ENCODE measurements around the gene NGEF.
"Not testable (repeated sequence)": the region's sequence is repeated elsewhere in the genome, so short reads cannot be mapped to it uniquely, and the experiment has no call there.

The NGEF gene

DNA sequence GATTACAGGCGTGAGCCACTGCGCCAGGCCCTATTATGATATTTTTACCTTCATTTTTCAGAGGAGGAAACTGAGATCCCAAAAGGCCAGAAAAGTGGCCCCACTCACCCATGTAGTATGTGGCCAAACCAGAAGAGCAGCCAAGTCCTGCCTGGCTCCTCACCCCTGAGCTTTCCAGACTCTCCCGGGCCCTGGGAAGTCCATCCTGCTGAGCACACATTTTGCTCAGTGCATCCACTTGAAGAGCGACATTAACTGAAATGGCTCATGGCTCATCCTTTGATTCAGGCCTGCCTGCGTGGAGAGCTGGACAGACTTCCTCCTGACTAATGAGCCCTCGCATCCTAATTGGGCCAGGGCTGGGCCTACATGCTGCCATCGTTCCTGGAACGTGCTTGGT is 9.5 kb upstream of the NGEF start:
- no peak for DNase-seq

DNA sequence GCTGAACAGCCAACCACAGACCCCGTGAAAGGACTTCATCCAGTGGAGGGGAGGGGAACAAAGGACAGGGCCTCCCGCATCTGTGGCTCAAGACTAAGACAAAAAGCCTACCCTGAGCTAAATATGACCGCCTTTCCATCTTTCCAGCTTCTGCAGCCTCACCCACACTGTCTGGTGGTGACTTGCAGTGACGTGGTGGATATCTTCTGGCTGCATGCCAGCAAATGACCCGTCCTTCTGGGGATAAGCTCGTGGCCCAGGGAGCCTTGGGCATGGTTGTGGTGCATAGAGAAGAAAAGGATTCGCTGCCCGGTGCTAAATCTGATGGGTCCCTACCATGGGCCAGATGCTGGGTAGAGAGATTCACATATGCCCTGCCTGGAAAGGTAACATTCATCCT is 8.7 kb upstream of the NGEF start:
- DNase-seq = no peak

DNA sequence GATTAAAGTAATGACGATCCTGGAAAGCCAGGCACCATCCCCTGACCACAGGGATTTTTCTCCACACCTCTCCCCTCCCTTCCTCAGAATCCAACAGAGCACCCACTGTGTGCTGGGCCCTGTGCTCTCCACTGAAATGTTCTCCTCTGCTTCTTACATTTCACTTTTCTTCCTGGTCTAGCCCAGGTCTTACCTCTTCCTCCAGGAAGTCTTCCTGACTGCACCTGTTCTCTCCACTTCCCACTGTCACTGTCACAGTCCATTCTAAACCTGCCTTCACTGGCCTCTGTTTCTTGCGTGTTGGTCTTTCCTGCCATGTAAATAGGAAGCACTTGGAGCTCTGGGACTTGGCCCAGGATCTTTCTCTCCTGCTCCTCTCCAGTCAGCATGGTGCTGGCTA is 7.4 kb upstream of the NGEF start:
- no peak for DNase-seq

DNA sequence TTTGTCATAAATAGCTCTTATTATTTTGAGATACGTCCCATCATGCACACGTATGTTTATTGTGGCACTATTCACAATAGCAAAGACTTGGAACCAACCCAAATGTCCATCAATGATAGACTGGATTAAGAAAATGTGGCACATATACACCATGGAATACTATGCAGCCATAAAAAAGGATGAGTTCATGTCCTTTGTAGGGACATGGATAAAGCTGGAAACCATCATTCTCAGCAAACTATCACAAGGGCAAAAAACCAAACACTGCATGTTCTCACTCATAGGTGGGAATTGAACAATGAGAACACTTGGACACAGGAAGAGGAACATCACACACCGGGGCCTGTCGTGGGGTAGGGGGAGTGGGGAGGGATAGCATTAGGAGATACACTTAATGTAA is 6.6 kb upstream of the NGEF start:
- not testable (repeated sequence) for DNase-seq

DNA sequence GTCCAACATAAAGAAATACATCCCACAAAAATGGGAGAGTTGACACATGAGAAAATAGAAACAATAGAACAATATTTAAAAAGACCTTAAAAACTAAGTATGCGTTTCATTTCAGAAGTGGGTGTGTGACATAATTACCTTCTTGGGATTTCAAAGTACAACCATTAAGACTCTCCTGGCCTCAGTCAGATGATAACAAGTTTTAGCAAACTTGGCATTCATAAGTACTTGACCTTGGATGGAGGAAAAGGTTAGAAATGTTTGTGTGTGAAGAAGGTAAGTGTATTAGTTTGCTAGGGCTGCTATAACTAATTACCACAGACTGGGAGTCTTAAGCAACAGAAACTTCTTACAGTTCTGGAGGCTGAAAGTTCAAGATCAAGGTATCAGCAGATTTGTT is 4.9 kb upstream of the NGEF start:
- DNase-seq = no peak

DNA sequence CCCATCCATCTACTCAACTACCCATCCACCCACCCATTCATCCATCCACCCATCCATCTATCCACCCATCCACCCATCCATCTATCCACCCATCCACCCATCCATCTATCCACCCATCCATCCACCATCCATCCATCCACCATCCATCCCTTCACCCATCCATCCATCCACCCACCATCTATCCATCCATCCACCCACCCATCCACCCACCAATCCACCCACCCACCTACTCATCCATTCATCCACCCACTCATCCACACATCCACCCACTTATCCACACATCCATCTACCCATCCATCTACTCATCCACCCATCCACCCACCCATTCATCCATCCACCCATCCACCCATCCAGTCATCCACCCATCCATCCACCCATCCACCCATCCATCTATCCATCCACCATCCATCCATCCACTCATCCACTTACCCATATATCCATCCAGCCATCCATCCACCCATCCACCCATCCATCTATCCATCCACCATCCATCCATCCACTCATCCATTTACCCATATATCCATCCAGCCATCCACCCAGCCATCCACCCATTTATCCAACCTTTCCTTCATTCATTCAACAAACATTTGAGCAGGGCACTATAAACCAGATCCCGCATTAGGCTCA is 2.1 kb upstream of the NGEF start:
- no peak for DNase-seq

DNA sequence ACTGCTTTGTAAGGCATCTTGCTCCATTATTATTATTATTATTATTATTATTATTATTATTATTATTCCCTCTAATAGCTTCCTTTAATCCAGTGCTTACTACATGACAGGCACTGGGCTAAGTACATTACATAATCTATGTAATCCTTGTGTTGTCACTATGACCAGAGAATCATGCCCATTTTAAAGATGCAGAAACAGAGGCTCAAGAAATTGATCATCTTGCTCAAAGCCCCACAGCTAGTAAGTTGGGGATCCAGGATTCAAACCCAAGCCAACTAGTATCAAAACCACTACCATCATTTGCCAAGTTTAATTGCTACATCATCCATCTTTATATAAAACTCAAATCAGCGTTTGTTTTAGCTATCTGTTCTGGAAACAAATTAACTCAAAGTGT is 594 bp upstream of the NGEF start:
- DNase-seq = no peak

DNA sequence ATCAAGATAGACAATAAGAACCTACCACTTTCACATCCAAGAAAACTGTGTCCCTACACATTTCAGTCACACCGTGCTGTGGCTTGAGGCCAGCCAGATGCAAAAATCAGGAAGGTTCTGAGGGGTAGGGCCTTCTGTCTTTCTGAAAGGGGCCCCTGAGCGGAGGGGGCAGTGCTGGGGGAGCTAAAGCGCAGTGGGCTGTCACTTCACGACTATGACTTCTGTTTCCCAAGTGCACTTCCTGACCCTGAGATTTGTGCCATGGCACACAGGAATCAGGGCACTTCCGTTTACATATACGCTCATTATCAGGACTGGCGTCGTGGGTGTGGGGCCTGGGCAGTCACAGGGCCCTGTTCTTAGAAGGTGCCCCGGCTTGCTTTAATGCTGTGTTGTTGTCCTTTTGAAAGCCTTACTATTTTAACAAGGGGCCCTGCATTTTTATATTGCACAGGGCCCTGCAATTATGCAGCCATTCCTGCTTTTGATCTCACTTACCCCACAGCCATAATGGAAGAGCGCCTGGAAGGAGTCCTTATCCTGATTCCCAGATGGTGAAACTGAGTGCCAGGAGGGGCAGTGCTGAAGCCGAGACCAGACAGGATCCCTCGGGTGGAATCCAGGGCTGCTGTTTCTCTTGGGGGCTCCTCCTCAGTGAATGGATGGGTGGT is 620 bp downstream of the NGEF start:
- no peak for DNase-seq

DNA sequence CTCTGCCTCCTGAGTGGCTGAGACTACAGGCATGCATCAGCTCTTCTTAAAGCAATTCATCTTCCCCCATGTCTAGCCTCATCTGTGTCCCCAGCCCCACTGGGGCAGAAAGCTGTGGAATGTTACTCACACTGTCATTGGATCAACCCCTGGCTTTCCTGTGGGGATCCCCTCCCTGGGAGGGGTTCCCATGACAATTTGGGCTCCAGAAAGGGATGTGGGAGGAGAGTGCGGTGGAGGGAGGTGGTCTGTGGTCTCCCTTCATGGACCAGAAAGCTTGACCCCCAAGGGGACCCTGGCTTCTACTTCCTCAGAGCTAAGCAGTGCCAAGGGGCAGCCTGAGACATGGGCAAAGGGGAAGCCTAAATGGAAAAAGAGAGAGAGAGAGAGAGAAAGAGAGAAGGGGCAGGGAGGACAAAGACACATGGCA is 1.3 kb downstream of the NGEF start:
- no peak for DNase-seq

DNA sequence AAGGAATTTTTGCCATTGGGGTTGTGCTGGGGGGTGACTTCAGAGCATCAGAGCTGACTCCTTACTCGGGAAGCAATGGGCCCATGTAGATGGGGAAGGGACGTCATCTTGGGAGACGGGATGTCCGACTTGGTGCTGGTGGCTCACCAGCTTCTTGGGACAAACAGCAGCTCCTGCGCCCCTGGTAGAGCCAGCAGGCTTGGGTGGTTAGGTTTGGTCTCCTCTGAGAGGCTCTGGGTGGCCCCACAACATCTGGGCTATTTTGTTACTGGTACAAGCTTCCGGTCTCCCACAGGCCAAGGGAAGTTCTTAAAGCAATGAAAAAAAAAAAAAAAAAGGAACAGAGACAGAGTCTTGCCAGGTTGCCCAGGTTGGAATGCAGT is 1.8 kb downstream of the NGEF start:
- no peak for DNase-seq

DNA sequence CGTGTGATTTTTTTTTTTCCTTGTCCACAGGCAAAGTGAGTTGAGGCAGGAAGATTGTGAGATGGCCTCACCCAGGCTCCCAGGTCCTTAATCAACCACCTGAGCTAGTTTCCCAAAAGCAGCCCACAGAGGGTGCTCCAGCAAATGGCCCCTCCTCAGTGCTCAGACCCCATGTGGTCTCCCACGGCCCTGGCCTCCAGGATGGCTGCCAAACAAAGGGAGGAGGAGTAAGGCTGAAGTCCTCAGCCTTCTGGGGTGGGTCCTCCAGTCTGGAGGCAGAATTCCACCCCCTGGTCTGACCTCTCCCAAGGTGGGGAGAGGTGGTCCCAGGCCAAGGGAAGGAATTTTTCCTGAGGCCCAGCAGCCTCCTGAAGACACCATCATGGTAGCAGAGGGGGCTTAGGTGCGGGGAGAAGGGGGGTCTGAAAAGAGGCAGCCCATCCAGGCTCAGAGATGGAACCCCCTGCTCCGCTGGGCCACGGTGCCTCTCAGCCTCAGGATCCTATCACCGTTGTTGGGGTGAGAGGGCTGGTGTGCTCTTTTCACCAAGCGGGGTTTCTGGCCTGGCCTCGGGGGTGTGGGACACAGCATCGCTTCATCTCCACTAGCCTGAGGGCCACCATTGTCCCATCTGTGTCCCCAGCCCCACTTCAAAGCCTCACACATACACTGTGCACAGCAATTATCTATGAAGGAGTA is 2.3 kb downstream of the NGEF start:
- DNase-seq = no peak

DNA sequence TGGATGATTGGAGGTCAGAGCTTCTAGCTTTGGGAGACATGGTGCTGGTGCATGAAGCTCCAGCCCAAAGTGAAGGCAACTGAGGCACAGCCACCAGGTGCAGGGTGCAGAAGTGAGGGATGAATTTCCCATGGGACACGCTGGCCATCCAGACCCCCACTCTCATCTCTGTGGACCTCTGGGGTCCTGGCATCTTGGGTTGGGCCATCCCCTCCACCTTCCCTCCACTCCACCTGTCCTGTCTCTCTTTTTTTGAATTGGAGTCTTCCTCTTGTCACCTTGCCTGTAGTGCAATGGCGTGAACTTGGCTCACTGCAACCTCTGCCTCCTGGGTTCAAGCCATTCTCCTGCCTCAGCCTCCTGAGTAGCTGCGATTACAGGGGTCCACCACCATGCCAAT is 3.4 kb downstream of the NGEF start:
- DNase-seq = no peak

DNA sequence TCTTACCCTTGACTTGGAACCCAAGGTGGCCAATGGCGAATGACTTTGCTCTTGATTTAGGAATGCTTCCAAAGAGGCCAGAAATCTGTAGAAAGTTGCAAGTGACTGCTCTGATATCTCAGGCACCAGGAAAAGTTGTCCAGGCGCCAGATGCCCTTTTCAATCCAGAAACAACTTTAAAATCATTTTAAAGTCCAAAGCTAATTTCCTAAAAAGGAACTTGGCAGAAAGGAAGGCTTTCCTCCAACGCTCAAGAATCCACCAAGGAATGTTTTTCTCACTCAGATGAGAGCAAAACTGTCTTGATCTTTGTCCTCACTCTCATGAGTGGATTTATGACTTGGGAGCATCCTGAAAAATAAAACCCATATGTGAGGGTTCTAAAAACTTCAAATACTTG is 5.3 kb downstream of the NGEF start:
- no peak for DNase-seq

DNA sequence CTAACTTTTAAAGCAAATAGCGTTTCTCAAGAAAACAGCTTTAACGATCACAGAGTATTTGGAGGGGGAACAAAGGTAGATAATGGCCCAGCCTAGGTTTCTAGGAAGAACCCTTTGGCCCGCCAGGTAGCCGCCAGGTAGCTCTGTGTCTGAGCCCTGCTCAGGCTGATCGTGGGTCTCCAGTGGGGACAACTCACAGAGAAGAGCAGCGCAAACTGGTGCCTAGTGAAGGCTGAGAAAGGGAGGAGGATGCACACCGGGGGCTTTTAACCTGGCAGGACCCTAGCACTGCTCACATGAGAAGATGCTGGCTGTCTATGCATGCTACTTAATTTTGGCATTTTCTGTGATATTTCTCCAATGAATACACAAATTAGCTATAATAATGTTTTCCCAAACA is 5.8 kb downstream of the NGEF start:
- DNase-seq = no peak

DNA sequence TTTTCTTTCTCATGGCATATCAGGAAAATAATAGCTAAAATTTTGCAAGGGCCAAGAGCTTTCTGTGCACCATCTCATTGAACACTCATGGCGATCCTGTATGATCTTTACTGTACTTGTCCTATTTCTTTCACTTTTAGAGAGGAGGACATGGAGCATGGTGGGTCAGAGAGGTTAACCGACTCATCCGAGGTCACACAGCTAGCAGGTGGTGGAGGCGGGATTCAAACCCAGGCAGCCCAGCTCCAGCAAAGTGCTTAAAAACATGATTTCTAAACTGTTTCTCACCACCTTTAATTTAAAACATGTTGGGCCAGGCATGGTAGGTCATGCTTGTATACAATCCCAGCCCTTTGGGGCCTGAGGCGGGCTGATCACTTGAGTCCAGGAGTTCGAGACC is 6.4 kb downstream of the NGEF start:
- DNase-seq = no peak

DNA sequence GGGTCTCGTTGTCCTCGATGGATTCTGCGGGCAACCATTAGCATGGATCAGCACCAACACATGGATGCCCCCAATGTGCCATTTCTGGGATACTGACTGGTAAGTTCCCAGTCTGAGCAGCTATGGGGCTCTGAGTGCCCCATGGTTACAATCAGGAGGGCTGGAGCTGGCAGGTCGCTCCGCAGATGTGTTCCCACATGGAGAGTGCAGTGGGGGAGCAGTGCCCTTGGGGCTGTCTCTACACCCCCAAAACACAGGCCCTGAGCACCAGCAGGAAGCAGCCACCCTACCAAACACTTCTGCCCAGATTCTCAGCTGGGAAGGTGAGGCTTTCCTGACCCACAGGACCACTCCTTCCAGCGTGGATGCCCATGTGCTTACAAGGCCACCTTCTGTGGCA is 8.0 kb downstream of the NGEF start:
- DNase-seq = no peak

DNA sequence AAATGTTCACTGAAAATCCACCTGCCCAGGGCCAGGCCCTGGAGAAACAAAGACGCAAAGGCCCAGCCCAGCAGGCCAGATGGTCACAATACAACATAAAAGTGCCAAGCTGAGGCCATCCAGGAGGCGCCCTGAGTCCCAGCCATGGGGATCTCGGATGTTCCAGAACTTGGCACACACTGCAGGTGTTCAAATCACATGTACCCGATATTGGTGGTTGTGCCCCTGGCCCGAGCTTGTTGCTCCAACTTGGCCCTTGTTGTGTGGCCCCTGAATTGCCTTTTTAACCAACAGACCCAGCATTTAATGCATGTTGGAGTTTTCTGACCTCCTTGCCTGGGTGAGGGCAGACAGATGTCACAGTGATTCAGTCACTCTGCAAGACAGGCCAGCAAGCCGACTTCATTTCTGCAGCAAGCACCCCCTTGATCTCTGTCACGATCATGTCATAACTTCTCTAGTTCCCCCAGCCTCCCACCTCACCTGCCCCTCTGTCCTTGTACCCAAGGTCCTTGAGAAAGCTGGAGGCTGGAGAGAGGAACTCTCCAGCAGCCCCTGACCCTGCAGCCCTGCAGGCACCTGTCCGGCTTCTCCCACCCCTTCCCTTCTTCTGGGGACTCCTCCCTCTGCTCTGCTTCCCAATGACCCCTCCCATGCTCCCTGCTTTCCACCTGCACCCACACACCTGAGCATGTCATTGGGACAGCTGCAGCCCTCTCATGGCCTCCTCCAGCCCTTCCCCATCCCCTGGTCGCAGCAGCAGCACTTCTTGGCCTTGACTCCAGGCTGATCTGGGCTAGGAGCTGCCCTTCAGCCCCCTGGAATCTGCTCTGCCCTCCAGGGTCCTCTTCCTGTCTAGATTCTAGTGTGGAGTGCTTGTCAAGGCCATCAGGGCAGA is 9.1 kb downstream of the NGEF start:
- no peak for DNase-seq

DNA sequence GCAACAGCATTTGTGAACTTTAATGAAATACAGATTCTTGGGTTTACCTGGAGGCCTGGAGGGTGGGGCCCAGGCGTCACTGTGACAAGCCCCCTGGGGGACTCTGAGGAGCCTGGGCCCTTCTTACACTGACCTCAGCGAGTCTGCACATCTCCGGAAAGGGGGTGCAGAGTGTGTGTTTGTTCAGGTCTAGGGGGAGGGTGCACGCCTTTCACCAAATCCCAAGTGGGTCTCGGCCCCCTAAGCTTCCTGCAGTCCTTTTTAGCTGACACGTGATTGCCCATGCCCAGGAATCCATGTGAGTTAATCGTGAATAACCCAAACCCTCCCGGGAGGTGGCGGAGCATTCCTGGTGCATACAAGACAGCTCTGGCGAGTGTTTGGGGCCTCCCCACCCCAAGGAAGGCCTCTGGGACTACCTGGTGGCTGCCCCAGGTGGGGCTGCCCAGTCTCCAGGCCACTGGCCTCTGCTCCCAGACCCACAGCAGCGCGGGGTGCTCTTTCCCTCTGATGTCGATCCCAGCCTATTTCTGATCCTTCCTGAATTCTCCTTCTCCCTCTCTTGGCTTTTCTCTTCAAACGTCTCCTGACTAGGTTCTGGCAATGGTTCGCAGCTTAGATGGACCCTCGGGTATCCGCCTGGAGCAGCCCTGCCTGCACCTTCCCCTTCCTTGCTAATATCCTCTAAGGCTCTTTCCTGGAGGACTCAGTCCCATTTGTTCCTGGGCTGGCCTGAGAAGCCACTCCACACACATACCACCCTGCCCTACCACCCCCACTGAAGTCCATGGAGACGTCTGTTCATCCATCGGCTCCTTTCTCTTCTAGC is 10.0 kb downstream of the NGEF start:
- DNase-seq = no peak

DNA sequence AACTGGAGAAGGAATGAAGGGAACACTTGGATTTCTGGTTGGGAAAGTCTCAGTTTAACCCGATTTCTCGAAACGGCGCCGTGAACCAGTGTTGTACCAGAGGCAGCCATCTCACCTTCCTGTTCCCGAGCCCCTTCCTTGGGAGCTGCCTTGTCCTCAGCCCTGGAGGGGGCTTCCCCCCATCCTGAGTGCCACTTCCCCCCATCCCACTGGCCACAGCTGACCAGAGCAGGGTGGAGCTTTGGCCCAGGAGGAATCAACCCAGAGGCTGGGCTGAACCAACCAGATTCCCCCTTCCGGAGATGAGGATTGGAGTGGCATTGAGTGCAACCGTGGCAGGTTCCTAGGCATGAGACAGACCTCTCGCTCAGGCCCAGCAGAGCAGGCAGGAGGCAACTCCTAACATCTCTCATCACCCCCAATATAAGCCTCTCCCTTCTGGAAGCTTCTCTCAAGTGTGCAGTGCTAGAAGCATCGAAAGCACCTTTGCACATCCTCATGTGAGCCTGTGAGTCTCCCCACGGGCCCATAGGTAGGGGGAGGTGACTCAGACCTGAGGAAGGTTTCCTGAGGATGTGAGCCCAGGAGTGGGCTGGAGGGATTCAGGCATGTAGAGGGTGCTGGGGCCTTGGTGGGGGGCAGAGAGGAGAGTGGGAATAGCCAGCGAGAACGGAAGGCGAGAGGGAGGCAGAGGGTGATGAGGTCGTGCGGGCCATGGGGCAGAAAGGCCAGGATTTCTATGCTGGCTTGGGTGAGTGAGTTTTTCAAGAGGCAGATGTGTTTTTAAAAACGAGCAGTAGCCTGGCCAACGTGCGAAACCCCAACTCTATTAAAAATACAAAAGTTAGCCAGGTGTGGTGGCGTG is 11.9 kb downstream of the NGEF start:
- DNase-seq = no peak

DNA sequence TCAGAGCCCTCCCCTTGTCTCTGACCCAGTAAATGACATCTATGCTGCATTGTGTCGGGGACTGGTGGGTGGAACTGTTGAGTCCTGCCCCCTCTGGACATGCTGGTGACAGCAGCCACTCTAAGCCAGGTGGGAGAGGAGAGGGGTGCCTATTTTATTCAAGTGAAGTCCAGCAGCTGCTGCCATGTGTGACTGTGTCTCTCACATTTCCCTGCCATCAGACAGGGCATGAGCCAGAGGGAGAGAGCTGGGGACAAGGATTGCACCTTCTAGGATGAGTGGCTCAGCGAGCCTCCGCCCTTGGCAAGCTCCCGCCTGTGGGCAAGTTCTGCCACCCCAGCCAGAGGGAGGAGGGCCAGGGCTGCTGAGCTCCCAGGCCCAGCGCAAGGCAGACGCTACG is 13.7 kb downstream of the NGEF start:
- DNase-seq = no peak

DNA sequence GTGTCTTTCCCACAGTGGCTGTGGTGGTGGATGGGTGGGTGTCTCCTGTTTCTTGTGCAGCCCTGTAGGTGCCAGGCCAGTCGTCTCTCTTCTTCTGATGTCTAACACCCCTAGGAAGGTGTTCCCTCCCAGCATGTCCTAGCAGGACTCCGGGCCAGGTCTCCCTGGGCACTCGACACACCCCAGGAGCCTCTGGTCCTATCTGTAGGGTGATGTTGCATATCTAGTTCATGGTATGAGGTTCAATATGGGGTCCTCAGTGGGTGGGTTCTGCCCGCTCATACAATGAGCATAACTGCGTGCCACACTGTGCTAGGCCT is 14.4 kb downstream of the NGEF start:
- no peak for DNase-seq
